ENCODE data around the gene DYNC1I1. TPM values are rescaled to one million over a fixed set of nuclear protein-coding genes. Genes with fewer than 3 reads are reported as not detected.

The DYNC1I1 gene
- 1 to 10 TPM in 4 of 6 donors, under 1 TPM in 1, not detected in 1; 0.46 to 3.1 (median 1.7) TPM for total RNA-seq

DNA sequence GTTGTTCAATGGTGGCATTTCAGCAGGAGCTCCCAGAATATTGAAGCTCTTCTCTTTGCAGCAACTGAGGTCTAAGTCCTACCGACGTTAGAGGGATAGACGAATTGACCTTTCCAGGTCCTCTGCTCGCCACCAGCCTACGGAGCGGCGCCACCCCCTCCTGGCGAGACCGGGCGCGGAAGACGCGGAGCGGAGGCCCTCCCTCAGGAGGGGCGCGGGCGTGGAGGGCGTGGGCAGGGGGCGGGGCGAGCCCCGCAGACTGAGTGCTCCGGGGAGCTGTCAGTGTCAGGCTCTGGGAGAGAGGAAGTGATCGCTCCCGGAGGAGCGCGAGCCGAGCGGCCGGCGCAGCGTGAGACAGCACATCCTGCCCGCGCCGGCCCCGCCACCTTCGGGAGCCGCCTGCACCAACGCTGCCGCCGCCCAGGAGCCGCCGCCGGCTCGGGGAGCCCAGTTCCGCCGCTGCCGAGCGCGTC lies at the start of gene DYNC1I1:
TSS of gene DYNC1I1 (plus strand) at position 257 of the 473 bp plus-strand sequence. CDS start 32,176 bp downstream, outside the sequence.
- H3K4me3 ChIP-seq = peak within 1 kb of the TSS; percentile 62 to 64 (median 63)
- peak within 1 kb of the TSS in 1 of 4 donors; percentile 14 for H3K27ac ChIP-seq
- 0 to 4% methylated on average over 5 to 16 of the region's 49 CpGs for WGBS, 2 donors
- no peaks in the 10 kb centered on the region for H3K36me3 ChIP-seq
- peak; percentile 62 to 94 for DNase-seq
- peak in 1 of 2 donors; percentile 37 for TF ChIP-seq POLR2AphosphoS5 (IDR thresholded peaks at IDR 0.05)
- TF ChIP-seq EP300 (IDR thresholded peaks at IDR 0.05) = no peak
- H3K27me3 ChIP-seq = peaks cover 0 to 3% (median 0%) of the 10 kb centered on the region in 4 donors
- peak; percentile 86 to 92 for ATAC-seq (ENCODE audit: low FRiP score in 2 of 2)
- no peaks in the 10 kb centered on the region for H3K9me3 ChIP-seq
- peaks cover 0 to 17% (median 3%) of the 10 kb centered on the region in 4 donors for H3K4me1 ChIP-seq

DNA sequence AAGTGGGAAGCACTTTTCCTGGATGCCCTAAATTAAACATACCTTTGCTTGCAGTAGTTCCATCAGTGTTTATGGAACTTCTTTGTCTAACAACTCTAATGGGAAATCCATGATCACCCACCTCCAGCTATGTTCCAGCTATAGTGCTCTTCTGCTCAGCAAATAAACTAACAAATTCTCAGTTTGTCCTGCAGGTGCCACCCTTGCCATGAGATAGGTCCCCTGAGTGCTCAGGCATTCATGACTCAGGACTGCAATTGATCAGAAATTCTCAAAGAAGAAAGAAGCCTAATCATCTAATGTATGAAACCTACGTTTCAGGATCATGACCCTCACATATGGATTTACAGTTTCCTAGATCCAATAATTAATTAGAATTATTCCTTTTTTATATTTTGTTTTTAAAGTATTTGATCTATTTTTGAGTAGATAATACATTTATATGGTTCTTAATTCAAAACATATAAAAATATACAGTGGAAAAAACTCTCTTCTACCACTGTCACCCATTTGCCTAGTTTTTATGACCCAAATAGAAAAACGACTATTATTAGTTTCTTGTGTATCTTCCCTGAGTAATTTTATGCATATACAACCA lies 48.7 kb upstream of the DYNC1I1 start:
- TF ChIP-seq, protein P1, sequence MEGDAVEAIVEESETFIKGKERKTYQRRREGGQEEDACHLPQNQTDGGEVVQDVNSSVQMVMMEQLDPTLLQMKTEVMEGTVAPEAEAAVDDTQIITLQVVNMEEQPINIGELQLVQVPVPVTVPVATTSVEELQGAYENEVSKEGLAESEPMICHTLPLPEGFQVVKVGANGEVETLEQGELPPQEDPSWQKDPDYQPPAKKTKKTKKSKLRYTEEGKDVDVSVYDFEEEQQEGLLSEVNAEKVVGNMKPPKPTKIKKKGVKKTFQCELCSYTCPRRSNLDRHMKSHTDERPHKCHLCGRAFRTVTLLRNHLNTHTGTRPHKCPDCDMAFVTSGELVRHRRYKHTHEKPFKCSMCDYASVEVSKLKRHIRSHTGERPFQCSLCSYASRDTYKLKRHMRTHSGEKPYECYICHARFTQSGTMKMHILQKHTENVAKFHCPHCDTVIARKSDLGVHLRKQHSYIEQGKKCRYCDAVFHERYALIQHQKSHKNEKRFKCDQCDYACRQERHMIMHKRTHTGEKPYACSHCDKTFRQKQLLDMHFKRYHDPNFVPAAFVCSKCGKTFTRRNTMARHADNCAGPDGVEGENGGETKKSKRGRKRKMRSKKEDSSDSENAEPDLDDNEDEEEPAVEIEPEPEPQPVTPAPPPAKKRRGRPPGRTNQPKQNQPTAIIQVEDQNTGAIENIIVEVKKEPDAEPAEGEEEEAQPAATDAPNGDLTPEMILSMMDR (IDR thresholded peaks at IDR 0.05) = peak in 3 of 6 experiments; percentile 30 to 42 (median 34)
- no peak for TF ChIP-seq EP300 (IDR thresholded peaks at IDR 0.05)
- Histone ChIP-seq H3K4me1 (no peaks in the 10 kb centered on the region), H3K36me3 (no peaks in the 10 kb centered on the region), H3K4me3 (no peak overlapping the region), H3K27me3 (no peaks in the 10 kb centered on the region), H3K27ac (no peak overlapping the region), H3K9me3 (no peaks in the 10 kb centered on the region)
- no peak for DNase-seq
- WGBS, 2 donors = 17 to 19% methylated on average over 2 of the region's 2 CpGs
- ATAC-seq (ENCODE audit: low FRiP score in 2 of 2) = no peak

DNA sequence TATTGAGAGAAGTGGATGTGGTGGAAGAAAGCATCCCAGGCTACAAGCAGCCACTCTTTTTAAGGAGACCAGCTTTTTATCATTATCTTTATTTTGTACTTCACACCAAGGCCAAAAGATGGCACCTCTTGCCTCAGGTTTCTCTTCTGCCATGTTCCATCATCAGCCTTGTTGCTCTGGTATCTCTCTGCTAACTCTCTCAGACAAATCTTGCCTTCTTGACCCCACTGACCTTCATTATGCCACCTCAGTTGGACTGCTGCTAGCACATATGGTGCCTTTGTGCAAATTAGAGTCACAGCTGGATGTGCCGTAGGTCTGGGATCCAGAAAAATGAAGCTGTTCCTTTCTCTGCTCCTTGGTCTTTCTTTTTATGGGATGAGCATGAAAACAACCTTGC lies 47.1 kb upstream of the DYNC1I1 start:
- no peak overlapping the region for H3K27ac ChIP-seq
- no peaks in the 10 kb centered on the region for H3K27me3 ChIP-seq
- TF ChIP-seq POLR2A (IDR thresholded peaks at IDR 0.05) = no peak
- TF ChIP-seq POLR2AphosphoS5 (IDR thresholded peaks at IDR 0.05) = no peak
- TF ChIP-seq, protein P1 (IDR thresholded peaks at IDR 0.05) = no peak
- TF ChIP-seq EP300 (IDR thresholded peaks at IDR 0.05) = no peak
- no peak overlapping the region for H3K4me3 ChIP-seq
- no peaks in the 10 kb centered on the region for H3K36me3 ChIP-seq
- no peaks in the 10 kb centered on the region for H3K4me1 ChIP-seq
- DNase-seq (no peak), ATAC-seq (ENCODE audit: low FRiP score in 2 of 2) (no peak)
- 96 to 100% methylated on average over 1 of the region's 1 CpG for WGBS, 2 donors
- H3K9me3 ChIP-seq = no peaks in the 10 kb centered on the region

DNA sequence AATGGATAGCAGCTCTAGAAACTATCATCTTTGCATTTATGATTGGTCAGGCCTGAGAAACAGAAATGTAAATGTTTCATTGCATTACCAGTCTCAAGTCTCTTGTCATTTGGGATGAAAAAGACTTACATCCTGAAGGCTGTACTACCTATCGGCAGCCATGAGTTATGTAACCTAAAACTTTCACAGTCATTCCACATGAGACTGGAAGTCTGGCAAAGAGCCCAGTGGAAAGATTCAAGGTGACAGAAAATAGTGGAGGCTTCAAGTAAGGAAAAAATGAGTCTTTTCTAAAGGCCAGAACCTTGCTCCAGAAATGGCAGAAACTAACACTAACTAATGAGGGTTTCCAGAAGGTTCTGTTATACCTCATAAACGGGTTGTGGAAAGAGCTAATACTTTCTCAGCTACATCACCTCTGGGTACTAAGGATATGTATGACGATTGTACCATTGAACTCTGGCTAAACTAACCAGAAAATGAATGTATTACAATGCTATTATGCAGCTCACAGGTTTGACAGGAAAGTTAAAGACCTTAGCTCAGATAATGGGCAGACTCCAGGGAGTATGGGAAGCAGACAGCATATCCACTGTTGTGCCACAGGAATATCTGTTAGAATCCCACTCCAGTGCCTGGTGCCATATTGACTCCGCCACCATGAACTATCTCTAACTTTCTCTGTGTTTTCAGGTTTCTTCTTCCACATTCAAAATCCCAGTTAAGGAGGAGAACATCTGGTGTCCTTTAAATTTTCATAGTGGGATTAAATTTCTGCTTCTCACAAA lies 41.7 kb upstream of the DYNC1I1 start:
- TF ChIP-seq POLR2A (IDR thresholded peaks at IDR 0.05) = no peak
- TF ChIP-seq POLR2AphosphoS5 (IDR thresholded peaks at IDR 0.05) = no peak
- TF ChIP-seq, protein P1 (IDR thresholded peaks at IDR 0.05) = no peak
- no peak for TF ChIP-seq EP300 (IDR thresholded peaks at IDR 0.05)
- DNase-seq (no peak), ATAC-seq (ENCODE audit: low FRiP score in 2 of 2) (no peak)
- Histone ChIP-seq H3K27me3 (no peaks in the 10 kb centered on the region), H3K9me3 (no peaks in the 10 kb centered on the region), H3K27ac (no peak overlapping the region), H3K4me1 (no peaks in the 10 kb centered on the region), H3K36me3 (no peaks in the 10 kb centered on the region), H3K4me3 (no peak overlapping the region)
- WGBS, 2 donors = 72 to 81% methylated on average over 4 of the region's 4 CpGs

DNA sequence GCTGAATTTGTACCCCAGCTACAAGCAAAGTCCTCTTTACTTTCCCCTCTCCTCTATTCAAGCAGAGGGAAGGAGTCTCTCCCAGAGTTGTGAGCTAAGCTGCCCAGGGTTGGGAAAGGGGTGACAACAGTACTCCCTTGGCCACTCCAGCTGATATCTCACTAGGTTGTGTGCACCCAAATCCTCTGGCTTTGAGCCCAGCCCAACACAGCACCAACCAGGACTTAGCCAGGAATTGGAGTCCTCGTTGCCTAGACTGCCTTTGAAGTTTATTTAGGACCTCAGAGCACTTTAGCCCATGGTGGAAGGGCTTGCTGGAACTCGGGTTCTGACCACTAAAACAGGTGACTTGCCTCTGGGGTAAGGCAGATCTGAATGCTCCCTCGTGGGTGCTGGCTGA lies 35.7 kb upstream of the DYNC1I1 start:
- Histone ChIP-seq H3K36me3 (no peaks in the 10 kb centered on the region), H3K9me3 (no peaks in the 10 kb centered on the region), H3K4me3 (no peak overlapping the region), H3K27me3 (no peaks in the 10 kb centered on the region), H3K4me1 (no peaks in the 10 kb centered on the region), H3K27ac (no peak overlapping the region)
- no peak for DNase-seq
- WGBS, 2 donors = 54 to 80% methylated on average over 1 to 3 of the region's 3 CpGs
- ATAC-seq (ENCODE audit: low FRiP score in 2 of 2) = no peak
- TF ChIP-seq POLR2AphosphoS5 (IDR thresholded peaks at IDR 0.05) (no peak), POLR2A (IDR thresholded peaks at IDR 0.05) (no peak), EP300 (IDR thresholded peaks at IDR 0.05) (no peak)
- TF ChIP-seq, protein P1 (IDR thresholded peaks at IDR 0.05) = no peak

Measured in upper lobe of left lung (tissue), 6 donors.